ENCODE measurements around the gene NRXN3.

GRCh38 chr14:79511146-79511545, 1341.0 kb downstream of the NRXN3 start:
- TF ChIP-seq CTCF (IDR thresholded peaks at IDR 0.05; ENCODE audit: low read length) (no peak), EZH2 (IDR thresholded peaks at IDR 0.05; ENCODE audit: borderline replicate concordance, low read length) (no peak)

Data from OCI-LY1 (cell line).